OCI-LY1 (cell line): ENCODE results near the gene TNFSF15.

Source experiments
- H2AFZ ChIP-seq: fragments of 200-600 bp; sonication (generic), shearing (Covaris generic); 2 replicates; pipeline ENCODE4 v1.6.0; 2014; ENCODE audit warnings: antibody characterized with exemption, mild to moderate bottlenecking, low read length
- H3F3A ChIP-seq: fragments of 200-600 bp; sonication (generic), shearing (Covaris generic); 2 replicates; pipeline ENCODE4 v1.6.0; 2014; ENCODE audit warnings: mild to moderate bottlenecking, antibody characterized with exemption, low read length, moderate library complexity; ENCODE audit not compliant: insufficient read depth
- H3K27ac ChIP-seq: fragments of 200-600 bp; sonication (generic); 2 replicates; pipeline ENCODE4 v1.5.1; 2014; ENCODE audit warnings: low read length, mixed run types, mild to moderate bottlenecking, low read depth; ENCODE audit not compliant: poor library complexity, severe bottlenecking
- H3K27me3 ChIP-seq: fragments of 200-600 bp; sonication (generic); 2 replicates; pipeline ENCODE4 v1.6.0; 2014; ENCODE audit warnings: antibody characterized with exemption, mild to moderate bottlenecking, low read length, moderate library complexity; ENCODE audit not compliant: insufficient read depth
- H3K36me3 ChIP-seq: fragments of 200-600 bp; sonication (generic); 2 replicates; pipeline ENCODE4 v1.6.1; 2014; ENCODE audit warnings: mild to moderate bottlenecking, antibody characterized with exemption, low read length, moderate library complexity, mixed read lengths; ENCODE audit not compliant: insufficient read depth
- H3K4me1 ChIP-seq: fragments of 200-600 bp; sonication (generic); 2 replicates; pipeline ENCODE4 v1.5.1; 2014; ENCODE audit warnings: mild to moderate bottlenecking, low read length, moderate library complexity; ENCODE audit not compliant: insufficient read depth, severe bottlenecking
- H3K4me2 ChIP-seq: fragments of 200-600 bp; sonication (generic), shearing (Covaris generic); 2 replicates; pipeline ENCODE4 v1.6.1; 2014; ENCODE audit warnings: low read length
- H3K4me3 ChIP-seq: fragments of 200-600 bp; sonication (generic); 2 replicates; pipeline ENCODE4 v1.5.1; 2014; ENCODE audit warnings: low read length, low read depth, mild to moderate bottlenecking, mixed read lengths; ENCODE audit not compliant: poor library complexity, severe bottlenecking
- H3K79me2 ChIP-seq: fragments of 200-600 bp; shearing (Covaris generic); 2 replicates; pipeline ENCODE4 v1.6.1; 2016; ENCODE audit warnings: mixed run types, low read length, mixed read lengths; ENCODE audit not compliant: insufficient read depth
- H3K9ac ChIP-seq: fragments of 200-600 bp; sonication (generic), shearing (Covaris generic); 2 replicates; pipeline ENCODE4 v1.6.1; 2014; ENCODE audit warnings: mild to moderate bottlenecking, low read length, mixed read lengths
- H3K9me2 ChIP-seq: fragments of 200-600 bp; sonication (generic), shearing (Covaris generic); 2 replicates; pipeline ENCODE4 v1.6.1; 2014; ENCODE audit warnings: low read depth, mild to moderate bottlenecking, low read length, mixed read lengths
- H3K9me3 ChIP-seq: fragments of 200-600 bp; shearing (Covaris generic); 2 replicates; pipeline ENCODE4 v1.6.1; 2014; ENCODE audit warnings: low read length, mixed read lengths
- H4K20me1 ChIP-seq: fragments of 200-600 bp; sonication (generic), shearing (Covaris generic); 2 replicates; pipeline ENCODE4 v1.6.0; 2016; ENCODE audit warnings: mild to moderate bottlenecking, low read length; ENCODE audit not compliant: insufficient read depth
- EZH2 ChIP-seq: fragments of 200-600 bp; sonication (generic), shearing (Covaris generic); IDR thresholded peaks from 2 replicates; pipeline ENCODE4 v1.8.0; 2017; ENCODE audit warnings: borderline replicate concordance, mixed run types, mild to moderate bottlenecking, antibody characterized with exemption, low read length, moderate library complexity, mixed read lengths
- TF ChIP-seq, protein P1 (sequence below): fragments of 200-600 bp; sonication (generic), shearing (Covaris generic); IDR thresholded peaks from 2 replicates; pipeline ENCODE4 v1.5.1; 2017; ENCODE audit warnings: mild to moderate bottlenecking, antibody characterized with exemption, low read length, moderate library complexity, mixed read lengths

TNFSF15 gene

DNA sequence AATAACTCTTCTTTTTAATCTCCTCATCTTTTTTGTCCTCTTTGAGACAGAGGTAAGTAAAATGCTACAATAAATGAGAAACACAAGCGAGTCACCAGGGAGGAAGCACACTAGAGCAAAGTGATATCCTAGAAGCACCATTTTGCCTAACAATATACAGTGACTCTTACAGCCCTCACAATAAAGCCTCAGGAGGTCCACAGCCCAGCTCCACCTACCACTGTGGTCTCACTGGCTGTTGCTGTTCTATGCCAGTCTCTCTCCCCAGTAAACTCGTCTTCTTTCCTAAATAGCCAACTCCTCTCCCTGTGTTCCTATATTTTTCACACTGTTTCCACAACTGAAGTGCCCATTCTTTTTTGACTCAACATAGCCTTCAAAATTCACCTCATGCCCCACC lies 44.3 kb downstream of the TNFSF15 start:
- H3K79me2 ChIP-seq, result no peaks in the 10 kb centered on the region
- TF ChIP-seq, protein P1, sequence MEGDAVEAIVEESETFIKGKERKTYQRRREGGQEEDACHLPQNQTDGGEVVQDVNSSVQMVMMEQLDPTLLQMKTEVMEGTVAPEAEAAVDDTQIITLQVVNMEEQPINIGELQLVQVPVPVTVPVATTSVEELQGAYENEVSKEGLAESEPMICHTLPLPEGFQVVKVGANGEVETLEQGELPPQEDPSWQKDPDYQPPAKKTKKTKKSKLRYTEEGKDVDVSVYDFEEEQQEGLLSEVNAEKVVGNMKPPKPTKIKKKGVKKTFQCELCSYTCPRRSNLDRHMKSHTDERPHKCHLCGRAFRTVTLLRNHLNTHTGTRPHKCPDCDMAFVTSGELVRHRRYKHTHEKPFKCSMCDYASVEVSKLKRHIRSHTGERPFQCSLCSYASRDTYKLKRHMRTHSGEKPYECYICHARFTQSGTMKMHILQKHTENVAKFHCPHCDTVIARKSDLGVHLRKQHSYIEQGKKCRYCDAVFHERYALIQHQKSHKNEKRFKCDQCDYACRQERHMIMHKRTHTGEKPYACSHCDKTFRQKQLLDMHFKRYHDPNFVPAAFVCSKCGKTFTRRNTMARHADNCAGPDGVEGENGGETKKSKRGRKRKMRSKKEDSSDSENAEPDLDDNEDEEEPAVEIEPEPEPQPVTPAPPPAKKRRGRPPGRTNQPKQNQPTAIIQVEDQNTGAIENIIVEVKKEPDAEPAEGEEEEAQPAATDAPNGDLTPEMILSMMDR, result no peak
- TF ChIP-seq EZH2, result no peak
- H3K27me3 ChIP-seq, result no peaks in the 10 kb centered on the region
- no peak overlapping the region for H3K4me3 ChIP-seq
- no peak overlapping the region for H3K4me2 ChIP-seq
- no peaks in the 10 kb centered on the region for H3K36me3 ChIP-seq
- no peaks in the 10 kb centered on the region for H3K4me1 ChIP-seq
- H3K9me3 ChIP-seq, result no peaks in the 10 kb centered on the region
- no peak overlapping the region for H3K9ac ChIP-seq
- no peaks in the 10 kb centered on the region for H3K9me2 ChIP-seq
- no peaks in the 10 kb centered on the region for H3F3A ChIP-seq
- no peak overlapping the region for H3K27ac ChIP-seq
- H4K20me1 ChIP-seq, result no peaks in the 10 kb centered on the region
- no peak overlapping the region for H2AFZ ChIP-seq

DNA sequence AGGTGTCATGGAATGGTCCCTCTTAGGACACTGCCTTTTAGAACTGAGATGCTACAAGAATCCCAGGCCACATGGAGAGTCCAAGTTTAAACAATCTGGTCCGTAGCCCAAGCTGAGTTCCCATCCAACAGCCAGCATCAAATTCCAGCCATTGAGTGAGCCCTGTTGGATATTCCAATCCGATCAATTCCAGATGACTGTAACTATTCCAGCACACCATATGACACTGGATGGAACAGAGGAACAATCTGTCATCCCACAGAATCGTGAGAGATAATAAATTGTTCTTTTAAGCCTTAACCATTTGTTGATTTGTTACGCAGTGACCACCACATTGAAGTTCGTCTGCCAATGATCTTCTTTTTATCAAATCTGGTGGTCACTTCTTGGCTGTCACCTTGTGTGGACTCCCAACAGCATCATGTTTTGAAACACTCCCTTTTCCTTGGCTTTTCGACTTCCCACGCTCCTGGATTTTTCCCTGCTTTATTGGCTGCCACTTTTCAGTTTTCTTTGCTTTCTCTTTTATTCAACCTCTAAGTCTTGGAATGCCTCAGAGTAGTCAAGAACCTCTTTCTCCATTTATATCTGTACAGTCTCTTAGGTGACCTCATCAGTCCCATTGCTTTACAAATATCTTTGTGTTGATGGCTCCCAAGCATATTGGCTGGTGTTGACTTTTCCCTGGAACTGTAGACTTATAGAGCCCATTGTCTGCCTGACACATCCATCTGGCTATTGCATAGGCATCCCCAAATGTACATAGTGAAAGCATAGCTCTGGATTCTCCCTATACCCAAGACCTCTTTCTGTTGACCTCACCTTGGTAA lies 46.1 kb downstream of the TNFSF15 start:
- no peaks in the 10 kb centered on the region for H3K9me2 ChIP-seq
- no peaks in the 10 kb centered on the region for H3K36me3 ChIP-seq
- H2AFZ ChIP-seq, result no peak overlapping the region
- H3K4me3 ChIP-seq, result no peak overlapping the region
- H3K27ac ChIP-seq, result no peak overlapping the region
- H3K9me3 ChIP-seq, result no peaks in the 10 kb centered on the region
- no peaks in the 10 kb centered on the region for H3K79me2 ChIP-seq
- no peaks in the 10 kb centered on the region for H4K20me1 ChIP-seq
- no peak for TF ChIP-seq EZH2
- TF ChIP-seq, protein P1, result no peak
- no peaks in the 10 kb centered on the region for H3F3A ChIP-seq
- H3K9ac ChIP-seq, result no peak overlapping the region
- H3K27me3 ChIP-seq, result no peaks in the 10 kb centered on the region
- H3K4me1 ChIP-seq, result no peaks in the 10 kb centered on the region
- no peak overlapping the region for H3K4me2 ChIP-seq

DNA sequence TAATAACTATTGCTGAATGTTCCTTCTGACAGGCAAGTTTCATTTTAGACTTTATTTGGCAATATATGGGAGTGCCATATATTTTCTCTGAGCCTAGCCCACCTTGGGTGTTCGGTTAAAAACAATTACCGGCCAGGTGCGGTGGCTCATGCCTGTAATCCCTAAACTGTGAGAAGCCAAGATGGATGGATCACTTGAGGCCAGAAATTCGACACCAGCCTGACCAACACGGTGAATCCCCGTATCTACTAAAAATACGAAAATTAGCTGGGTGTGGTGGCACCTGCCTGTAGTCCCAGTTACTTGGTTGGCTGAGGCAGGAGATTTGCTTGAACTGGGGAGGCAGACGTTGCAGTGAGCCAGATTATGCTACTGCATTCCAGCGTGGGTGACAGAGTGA lies 47.9 kb downstream of the TNFSF15 start:
- Histone ChIP-seq H3K4me2 (no peak overlapping the region), H3K79me2 (no peaks in the 10 kb centered on the region), H3K9ac (no peak overlapping the region), H3K27ac (no peak overlapping the region), H3K36me3 (no peaks in the 10 kb centered on the region), H3K4me1 (no peaks in the 10 kb centered on the region), H3K9me3 (no peaks in the 10 kb centered on the region), H3K27me3 (no peaks in the 10 kb centered on the region), H3K9me2 (no peaks in the 10 kb centered on the region), H4K20me1 (no peaks in the 10 kb centered on the region), H2AFZ (no peak overlapping the region), H3F3A (no peaks in the 10 kb centered on the region), H3K4me3 (no peak overlapping the region)
- TF ChIP-seq, protein P1, result no peak
- no peak for TF ChIP-seq EZH2
